ENCODE data around the gene FGF9.

Gene FGF9

GRCh38 chr13:21723807-21724505 lies 53.1 kb downstream of the FGF9 start:
- TF ChIP-seq CTCF (IDR thresholded peaks at IDR 0.05; ENCODE audit: borderline replicate concordance, control extremely low read depth, extremely low read depth, insufficient read depth, missing control alignments), result no peak
- in situ Hi-C loops (cut with MboI; ENCODE audit: low sequenced_read_pairs, unreplicated experiment), result no loop called here

DNA sequence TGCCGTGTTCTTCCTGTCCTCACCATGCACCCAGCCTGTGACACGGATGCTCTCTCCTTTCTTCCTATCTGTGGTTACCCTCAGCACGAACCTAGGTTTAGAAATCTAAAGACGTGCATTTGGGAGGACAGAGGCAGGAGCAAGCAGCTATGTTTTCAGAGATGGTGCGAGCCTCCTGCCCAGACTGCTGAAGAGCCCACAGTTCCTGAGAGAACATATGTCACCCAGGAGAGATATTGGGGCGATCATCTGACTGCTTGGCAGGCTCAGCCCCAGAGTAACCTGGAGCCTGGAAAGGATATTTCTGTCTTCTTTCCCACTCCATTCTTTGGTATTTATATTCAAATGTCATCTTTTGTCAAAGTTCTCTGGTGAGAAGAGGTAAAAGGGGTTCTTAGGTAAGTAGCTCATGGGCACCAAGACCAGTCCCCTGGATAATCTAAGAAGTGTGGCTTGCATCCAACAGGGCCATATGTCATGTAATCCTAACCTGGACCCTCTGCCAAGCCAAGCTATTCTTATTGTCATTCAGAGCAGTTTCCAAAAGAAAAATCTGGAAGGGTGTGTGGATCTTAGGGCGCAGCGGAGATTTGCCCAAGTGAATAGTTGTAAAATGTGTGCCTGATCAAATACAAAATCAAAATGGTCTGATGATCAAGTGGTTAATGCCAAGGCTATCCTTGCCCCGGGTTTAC lies 59.5 kb downstream of the FGF9 start:
- no peak for TF ChIP-seq CTCF (IDR thresholded peaks at IDR 0.05; ENCODE audit: borderline replicate concordance, control extremely low read depth, extremely low read depth, insufficient read depth, missing control alignments)
- DNase-seq (ENCODE audit: low spot score), result no peak
- in situ Hi-C loops (cut with MboI; ENCODE audit: low sequenced_read_pairs, unreplicated experiment), result no loop called here

More at GRCh38 chr13:21723807-21724505, 53.1 kb downstream of the FGF9 start:
- no peak for DNase-seq (ENCODE audit: low spot score)

- no peak for DNase-seq (ENCODE audit: low spot score)
- no peak for TF ChIP-seq CTCF (IDR thresholded peaks at IDR 0.05; ENCODE audit: borderline replicate concordance, control extremely low read depth, extremely low read depth, insufficient read depth, missing control alignments)
- in situ Hi-C loops (cut with MboI; ENCODE audit: low sequenced_read_pairs, unreplicated experiment), result no loop called here
Measured at GRCh38 chr13:21733475-21734263, 62.8 kb downstream of the FGF9 start.

DNA sequence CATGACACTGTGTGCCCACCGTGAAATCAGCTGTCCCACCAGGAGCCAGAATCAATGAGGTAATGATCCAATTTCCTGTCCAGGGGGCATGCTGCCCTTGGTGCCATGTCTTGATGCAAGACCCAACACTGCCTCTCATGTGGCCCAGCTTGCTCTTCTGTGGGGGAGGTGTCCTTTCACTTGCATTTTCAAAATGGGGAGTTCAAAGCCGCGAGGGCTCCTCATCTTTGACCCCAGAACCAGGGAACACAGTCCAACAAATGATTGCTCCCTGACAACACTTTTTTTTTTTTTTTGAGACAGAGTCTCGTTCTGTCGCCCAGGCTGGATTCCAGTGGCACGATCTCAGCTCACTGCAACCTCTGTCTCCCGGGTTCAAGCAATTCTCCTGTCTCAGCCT lies 64.1 kb downstream of the FGF9 start:
- in situ Hi-C loops (cut with MboI; ENCODE audit: low sequenced_read_pairs, unreplicated experiment), result no loop called here
- no peak for TF ChIP-seq CTCF (IDR thresholded peaks at IDR 0.05; ENCODE audit: borderline replicate concordance, control extremely low read depth, extremely low read depth, insufficient read depth, missing control alignments)
- DNase-seq (ENCODE audit: low spot score), result no peak

DNA sequence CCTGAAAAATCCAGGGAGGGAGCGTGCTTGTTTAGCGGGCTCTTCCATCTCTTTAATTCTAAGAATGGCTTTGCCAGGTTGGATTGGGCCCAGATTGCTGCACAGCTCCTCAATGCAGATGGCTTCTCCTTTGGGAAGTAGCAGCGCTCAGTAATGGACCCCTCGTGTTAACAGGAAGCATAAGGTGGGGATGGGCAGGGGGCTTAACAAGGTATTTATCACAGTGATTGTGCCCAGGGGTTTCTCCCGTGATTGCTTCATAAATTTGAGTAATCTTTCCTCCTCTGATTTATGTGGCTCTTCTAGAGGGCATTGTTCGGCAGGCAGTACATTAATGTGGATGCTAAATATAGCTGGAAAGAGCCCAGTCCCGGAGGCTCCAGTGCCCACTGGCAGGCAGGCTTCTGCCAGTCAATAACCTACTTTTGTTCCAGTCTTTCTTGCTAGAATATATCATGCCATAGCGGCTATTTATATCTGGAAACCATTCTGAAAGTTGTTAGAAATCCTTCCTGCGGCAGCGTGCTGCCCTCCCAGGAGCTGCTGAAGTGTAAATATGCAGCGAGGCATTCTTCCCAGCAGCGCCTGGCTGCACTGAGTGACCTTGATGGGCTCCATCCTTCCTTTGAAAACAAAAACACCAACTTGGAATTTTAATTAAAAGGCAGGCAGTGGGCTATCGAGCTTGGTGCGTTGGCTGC lies 65.0 kb downstream of the FGF9 start:
- TF ChIP-seq CTCF (IDR thresholded peaks at IDR 0.05; ENCODE audit: borderline replicate concordance, control extremely low read depth, extremely low read depth, insufficient read depth, missing control alignments), result no peak
- no peak for DNase-seq (ENCODE audit: low spot score)
- in situ Hi-C loops (cut with MboI; ENCODE audit: low sequenced_read_pairs, unreplicated experiment), result no loop called here

- in situ Hi-C loops (cut with MboI; ENCODE audit: low sequenced_read_pairs, unreplicated experiment), result no loop called here
- DNase-seq (ENCODE audit: low spot score), result no peak
- no peak for TF ChIP-seq CTCF (IDR thresholded peaks at IDR 0.05; ENCODE audit: borderline replicate concordance, control extremely low read depth, extremely low read depth, insufficient read depth, missing control alignments)
Measured at GRCh38 chr13:21736926-21737325, 66.1 kb downstream of the FGF9 start.
